ENCODE results near the gene PMEL.

GRCh38 chr12:55963760-55964159 lies 2.1 kb downstream of the PMEL start:
- TF ChIP-seq CTCF (IDR thresholded peaks at IDR 0.05) (no peak), EP300 (IDR thresholded peaks at IDR 0.05) (no peak), POLR2AphosphoS5 (IDR thresholded peaks at IDR 0.05) (no peak)
